Effector memory CD8-positive, alpha-beta T cell (primary cell): ENCODE results near the gene OLFML3.
A peak's percentile ranks its signal among the peaks of the same experiment; 100 is the strongest.
"Not testable (repeated sequence)": the region's sequence is repeated elsewhere in the genome, so short reads cannot be mapped to it uniquely, and the experiment has no call there.

Experiments
- ATAC-seq: fragments of 150-1000 bp; cut with Tn5 transposase; replicated peaks from 2 replicates; pipeline ENCODE4 v1.10.0; 2021; ENCODE audit warnings: mild to moderate bottlenecking, moderate library complexity
- DNase-seq, 3 experiments: peaks; one replicate each; pipeline ENCODE4 v3.0.0; 2021
- H3K27ac Mint-ChIP-seq, 2 donors: one replicate each; pipeline ENCODE4 v1.8.0; 2022; ENCODE audit warnings: mild to moderate bottlenecking in 2 of 2, mixed read lengths in 2 of 2, moderate library complexity in 2 of 2
- H3K27me3 Mint-ChIP-seq, 2 donors: one replicate each; pipeline ENCODE4 v1.8.0; 2022; ENCODE audit warnings: mixed read lengths in 2 of 2
- H3K36me3 Mint-ChIP-seq: one replicate; pipeline ENCODE4 v1.8.0; 2022; ENCODE audit warnings: mild to moderate bottlenecking, moderate library complexity, mixed read lengths; ENCODE audit not compliant: insufficient read depth
- H3K4me1 Mint-ChIP-seq, 2 donors: one replicate each; pipeline ENCODE4 v1.8.0; 2022; ENCODE audit warnings: low read depth in 2 of 2, mixed read lengths in 2 of 2
- H3K4me3 Mint-ChIP-seq, 2 donors: one replicate each; pipeline ENCODE4 v1.8.0; 2022; ENCODE audit warnings: mild to moderate bottlenecking in 2 of 2, mixed read lengths in 2 of 2, moderate library complexity in 2 of 2
- H3K9me3 Mint-ChIP-seq, 2 donors: one replicate each; pipeline ENCODE4 v1.8.0; 2022; ENCODE audit warnings: mixed read lengths in 2 of 2

OLFML3 gene

GRCh38 chr1:113941245-113941559 is 38.1 kb upstream of the OLFML3 start:
- Mint-ChIP-seq H3K4me3 (peak overlapping the region; percentile 75 to 79), H3K4me1 (peaks cover 49 to 69% of the 10 kb centered on the region in 2 donors), H3K9me3 (no peaks in the 10 kb centered on the region), H3K27ac (peak overlapping the region; percentile 78 to 95), H3K36me3 (peaks cover 67% of the 10 kb centered on the region), H3K27me3 (no peaks in the 10 kb centered on the region)
- no peak for DNase-seq
- ATAC-seq = no peak

DNA sequence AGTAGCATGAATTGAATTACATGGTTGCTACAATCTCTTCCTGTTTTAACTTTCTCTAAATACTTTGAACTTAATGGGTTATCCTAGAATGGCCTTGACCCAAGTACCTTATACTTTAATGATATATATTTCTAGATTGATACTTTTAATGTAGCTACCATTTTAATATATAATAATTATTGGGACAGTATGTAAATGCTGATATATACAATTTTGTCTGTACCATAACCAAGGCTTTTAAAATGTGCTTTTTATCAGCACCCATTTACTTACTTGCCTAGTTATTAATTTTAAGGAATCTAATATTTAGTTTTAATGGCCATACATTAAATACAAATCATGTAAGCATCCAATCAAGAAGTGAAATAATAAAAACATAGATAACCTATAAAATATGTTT is 36.7 kb upstream of the OLFML3 start:
- H3K27me3 Mint-ChIP-seq = no peaks in the 10 kb centered on the region
- peak overlapping the region; percentile 50 to 88 for H3K27ac Mint-ChIP-seq
- peaks cover 56 to 73% of the 10 kb centered on the region in 2 donors for H3K4me1 Mint-ChIP-seq
- no peak for ATAC-seq
- H3K9me3 Mint-ChIP-seq = no peaks in the 10 kb centered on the region
- no peak for DNase-seq
- peak overlapping the region in 1 of 2 donors; percentile 20 for H3K4me3 Mint-ChIP-seq
- peaks cover 76% of the 10 kb centered on the region for H3K36me3 Mint-ChIP-seq

- H3K36me3 Mint-ChIP-seq = peaks cover 74% of the 10 kb centered on the region
- peak overlapping the region in 1 of 2 donors; percentile 67 for H3K27ac Mint-ChIP-seq
- no peak for ATAC-seq
- H3K4me1 Mint-ChIP-seq = peaks cover 55 to 73% of the 10 kb centered on the region in 2 donors
- H3K4me3 Mint-ChIP-seq = peak overlapping the region in 1 of 2 donors; percentile 32
- no peaks in the 10 kb centered on the region for H3K27me3 Mint-ChIP-seq
- H3K9me3 Mint-ChIP-seq = no peaks in the 10 kb centered on the region
- DNase-seq = no peak
Observed at GRCh38 chr1:113943028-113943811, 36.1 kb upstream of the OLFML3 start.

DNA sequence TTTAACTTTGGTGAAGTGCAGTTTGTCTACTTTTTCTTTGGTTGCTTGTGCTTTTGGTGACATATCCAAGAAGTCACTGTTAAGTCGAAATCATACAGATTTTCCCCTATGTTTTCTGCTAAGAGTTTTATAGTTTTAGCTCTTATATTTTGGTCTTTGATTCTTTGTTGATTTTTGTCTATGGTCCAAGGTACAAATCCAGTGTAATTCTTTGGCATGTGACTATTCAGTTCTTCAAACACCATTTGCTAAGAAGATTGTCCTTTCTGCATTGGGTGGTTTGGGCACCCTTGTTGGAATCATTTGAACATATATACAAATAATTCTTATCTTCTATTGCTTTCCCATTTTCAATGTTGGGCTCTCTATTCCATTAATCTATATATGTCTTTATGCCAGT is 33.9 kb upstream of the OLFML3 start:
- ATAC-seq (no peak), DNase-seq (no peak)
- H3K36me3 Mint-ChIP-seq = peaks cover 80% of the 10 kb centered on the region
- H3K27ac Mint-ChIP-seq = peak overlapping the region; percentile 31 to 67
- peak overlapping the region; percentile 29 to 64 for H3K4me3 Mint-ChIP-seq
- H3K27me3 Mint-ChIP-seq = no peaks in the 10 kb centered on the region
- H3K9me3 Mint-ChIP-seq = no peaks in the 10 kb centered on the region
- H3K4me1 Mint-ChIP-seq = peaks cover 50 to 65% of the 10 kb centered on the region in 2 donors

- Mint-ChIP-seq H3K27me3 (no peaks in the 10 kb centered on the region), H3K9me3 (no peaks in the 10 kb centered on the region), H3K27ac (peak overlapping the region; percentile 83 to 92), H3K4me1 (peaks cover 42 to 57% of the 10 kb centered on the region in 2 donors), H3K36me3 (peaks cover 80% of the 10 kb centered on the region), H3K4me3 (peak overlapping the region; percentile 62 to 64)
- DNase-seq = no peak
- no peak for ATAC-seq
Observed at GRCh38 chr1:113946112-113946511, 33.2 kb upstream of the OLFML3 start.

- no peaks in the 10 kb centered on the region for H3K9me3 Mint-ChIP-seq
- H3K27ac Mint-ChIP-seq = peak overlapping the region; percentile 92 to 93
- ATAC-seq (peak; percentile 30), DNase-seq (no peak)
- H3K4me1 Mint-ChIP-seq = peaks cover 42 to 62% of the 10 kb centered on the region in 2 donors
- H3K4me3 Mint-ChIP-seq = peak overlapping the region; percentile 62 to 64
- H3K27me3 Mint-ChIP-seq = no peaks in the 10 kb centered on the region
- peaks cover 76% of the 10 kb centered on the region for H3K36me3 Mint-ChIP-seq
Observed at GRCh38 chr1:113946678-113947387, 32.4 kb upstream of the OLFML3 start.

- Mint-ChIP-seq H3K4me3 (peak overlapping the region; percentile 62 to 64), H3K36me3 (peaks cover 79% of the 10 kb centered on the region), H3K27ac (peak overlapping the region; percentile 92 to 93), H3K27me3 (no peaks in the 10 kb centered on the region), H3K9me3 (no peaks in the 10 kb centered on the region), H3K4me1 (peaks cover 42 to 57% of the 10 kb centered on the region in 2 donors)
- peak; percentile 67 for ATAC-seq
- no peak for DNase-seq
Observed at GRCh38 chr1:113947388-113948107, 31.7 kb upstream of the OLFML3 start.

- H3K9me3 Mint-ChIP-seq, DNase-seq, H3K27me3 Mint-ChIP-seq, ATAC-seq: not testable (repeated sequence)
- peak overlapping the region; percentile 92 to 93 for H3K27ac Mint-ChIP-seq
- peaks cover 79% of the 10 kb centered on the region for H3K36me3 Mint-ChIP-seq
- H3K4me1 Mint-ChIP-seq = peaks cover 41 to 55% of the 10 kb centered on the region in 2 donors
- peak overlapping the region; percentile 38 to 64 for H3K4me3 Mint-ChIP-seq
Observed at GRCh38 chr1:113948151-113948550, 31.1 kb upstream of the OLFML3 start.

- ATAC-seq (no peak), DNase-seq (peak in 1 of 3 experiments; percentile 30)
- H3K27me3 Mint-ChIP-seq = no peaks in the 10 kb centered on the region
- peak overlapping the region in 1 of 2 donors; percentile 6 for H3K4me3 Mint-ChIP-seq
- peaks cover 40 to 62% of the 10 kb centered on the region in 2 donors for H3K4me1 Mint-ChIP-seq
- H3K27ac Mint-ChIP-seq = peak overlapping the region; percentile 77 to 92
- no peaks in the 10 kb centered on the region for H3K9me3 Mint-ChIP-seq
- peaks cover 81% of the 10 kb centered on the region for H3K36me3 Mint-ChIP-seq
Observed at GRCh38 chr1:113949007-113949406, 30.3 kb upstream of the OLFML3 start.

DNA sequence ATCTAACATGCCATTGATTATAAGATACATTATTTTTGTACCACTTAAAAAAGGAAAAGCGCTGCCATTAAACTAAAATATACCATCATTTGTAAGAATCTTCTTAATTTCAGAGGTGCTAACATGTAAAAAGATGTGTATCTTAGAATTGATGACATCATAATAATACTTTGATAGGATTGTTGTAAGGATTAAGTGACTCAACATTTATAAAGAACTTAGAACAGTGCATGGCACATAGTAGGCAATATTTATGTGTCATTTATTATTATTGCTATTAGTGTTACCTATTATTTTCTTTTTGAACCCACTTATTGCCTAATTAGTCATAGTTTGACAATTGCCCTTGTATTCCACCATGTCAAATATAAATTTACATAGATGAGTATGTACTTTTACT is 28.4 kb upstream of the OLFML3 start:
- Mint-ChIP-seq H3K4me1 (peaks cover 33 to 53% of the 10 kb centered on the region in 2 donors), H3K27ac (peak overlapping the region in 1 of 2 donors; percentile 62), H3K9me3 (no peaks in the 10 kb centered on the region), H3K27me3 (no peaks in the 10 kb centered on the region), H3K4me3 (no peak overlapping the region), H3K36me3 (peaks cover 81% of the 10 kb centered on the region)
- DNase-seq = no peak
- ATAC-seq = no peak

DNA sequence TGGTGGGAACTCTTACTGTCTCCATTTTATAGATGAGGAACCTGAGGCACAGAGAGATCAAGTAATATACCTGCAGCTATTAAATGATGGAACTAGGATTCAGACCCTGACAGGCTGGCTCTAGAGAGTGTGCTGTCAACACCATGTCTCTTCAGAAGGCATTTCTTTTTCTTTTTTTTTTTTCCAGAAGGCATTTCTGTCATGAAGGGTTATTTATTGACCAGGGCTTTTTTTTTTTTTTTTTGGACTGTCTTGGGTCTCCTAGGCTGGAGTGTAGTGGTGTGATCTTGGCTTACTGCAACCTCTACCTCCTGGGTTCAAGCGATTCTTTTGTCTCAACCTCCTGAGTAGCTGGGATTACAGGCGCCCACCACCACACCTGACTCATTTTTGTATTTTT is 27.6 kb upstream of the OLFML3 start:
- Mint-ChIP-seq H3K27me3 (no peaks in the 10 kb centered on the region), H3K4me1 (peaks cover 27 to 48% of the 10 kb centered on the region in 2 donors), H3K27ac (peak overlapping the region; percentile 10 to 62), H3K4me3 (no peak overlapping the region), H3K36me3 (peaks cover 81% of the 10 kb centered on the region), H3K9me3 (no peaks in the 10 kb centered on the region)
- no peak for ATAC-seq
- DNase-seq = no peak

DNA sequence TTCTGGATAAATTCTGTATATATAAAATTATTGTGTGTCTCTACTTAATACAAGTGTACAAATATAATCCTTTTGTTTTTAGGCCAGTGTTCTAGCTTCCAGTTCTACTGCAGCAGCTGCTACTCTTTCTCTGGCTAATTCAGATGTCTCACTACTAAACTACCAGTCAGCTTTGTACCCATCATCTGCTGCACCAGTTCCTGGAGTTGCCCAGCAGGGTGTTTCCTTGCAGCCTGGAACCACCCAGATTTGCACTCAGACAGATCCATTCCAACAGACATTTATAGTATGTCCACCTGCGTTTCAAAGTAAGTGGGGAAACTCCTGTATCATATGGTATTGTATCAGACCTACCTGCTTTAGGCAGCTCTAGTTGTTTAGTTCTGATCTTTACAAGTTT is 21.3 kb upstream of the OLFML3 start:
- Mint-ChIP-seq H3K4me3 (no peak overlapping the region), H3K4me1 (peaks cover 6 to 25% of the 10 kb centered on the region in 2 donors), H3K9me3 (no peaks in the 10 kb centered on the region), H3K36me3 (peaks cover 96% of the 10 kb centered on the region), H3K27me3 (no peaks in the 10 kb centered on the region), H3K27ac (no peak overlapping the region)
- ATAC-seq = no peak
- no peak for DNase-seq

DNA sequence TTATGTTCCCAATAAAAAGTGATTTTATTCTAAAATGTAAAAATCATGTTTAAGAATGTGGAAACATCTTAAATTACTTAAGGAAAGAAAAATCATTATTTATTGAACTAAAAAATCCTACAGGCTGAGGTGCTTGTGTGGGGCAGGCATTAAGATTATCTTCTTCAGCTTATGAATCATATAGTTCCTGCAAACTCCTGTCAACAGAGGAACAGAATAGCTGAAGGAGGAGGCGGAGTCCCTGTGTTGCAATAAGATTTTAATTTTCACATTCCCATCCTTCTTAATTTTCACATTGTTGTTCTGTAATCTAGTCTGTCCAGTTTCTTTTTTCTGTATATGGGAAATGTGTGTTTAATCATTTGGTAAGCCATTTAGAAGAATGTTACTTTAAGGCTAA is 20.6 kb upstream of the OLFML3 start:
- Mint-ChIP-seq H3K4me1 (peaks cover 9 to 28% of the 10 kb centered on the region in 2 donors), H3K27me3 (no peaks in the 10 kb centered on the region), H3K27ac (peak overlapping the region; percentile 61 to 67), H3K9me3 (no peaks in the 10 kb centered on the region), H3K36me3 (peaks cover 97% of the 10 kb centered on the region), H3K4me3 (peak overlapping the region in 1 of 2 donors; percentile 19)
- DNase-seq (no peak), ATAC-seq (no peak)
